HG03064 (cell line): ENCODE measurements around the gene RAB3A.
A peak's percentile ranks its signal among the peaks of the same experiment; 100 is the strongest.
"Not testable (repeated sequence)": the region's sequence is repeated elsewhere in the genome, so short reads cannot be mapped to it uniquely, and the experiment has no call there.

Experiments
- ATAC-seq: cut with Tn5 transposase; IDR thresholded peaks from one replicate; pipeline ENCODE4 v1.9.1; 2021; ENCODE audit warnings: low read depth; ENCODE audit not compliant: unreplicated experiment

The RAB3A gene

DNA sequence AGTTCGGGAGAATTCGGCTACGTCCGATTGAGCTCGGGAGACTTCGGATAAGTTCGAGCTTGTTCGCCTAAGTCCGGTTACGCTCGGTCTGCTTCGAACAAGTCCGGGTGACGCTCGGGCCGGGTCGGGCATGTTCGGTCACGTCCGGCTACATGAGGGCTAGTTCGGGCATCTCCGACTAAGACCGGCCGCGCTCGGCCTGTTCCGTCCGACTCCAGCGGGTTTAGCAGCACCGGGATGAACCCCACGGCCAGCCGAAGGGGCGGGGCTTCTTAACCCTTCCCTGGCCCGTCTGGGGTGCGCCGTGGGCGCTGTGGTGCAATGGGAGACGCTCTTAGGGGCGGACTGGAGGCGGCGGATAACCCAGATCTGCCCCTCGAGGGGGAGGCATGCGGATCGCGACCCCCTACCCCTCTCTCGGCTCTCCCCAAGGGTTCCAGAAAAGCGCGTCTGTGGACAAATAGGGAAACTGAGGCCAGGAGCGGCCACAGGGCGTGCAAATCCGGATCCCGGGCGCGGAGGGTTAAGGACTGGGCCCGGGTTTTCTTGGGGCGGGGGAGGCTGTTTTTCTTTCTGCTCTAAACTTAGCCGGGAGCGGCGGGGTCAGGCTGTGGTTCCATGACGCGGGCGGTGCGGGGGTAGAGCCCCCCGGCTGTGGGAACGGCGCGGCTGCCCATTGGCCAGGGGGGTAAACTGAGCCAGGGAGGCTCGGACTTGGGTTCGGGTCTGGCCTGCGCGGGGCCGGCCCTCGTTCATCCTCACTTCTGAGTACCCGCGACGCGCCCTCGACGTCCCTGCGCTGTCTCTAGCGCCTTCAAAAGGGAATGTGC, 20.9 kb upstream of the RAB3A start:
- ATAC-seq: peak; percentile 66

DNA sequence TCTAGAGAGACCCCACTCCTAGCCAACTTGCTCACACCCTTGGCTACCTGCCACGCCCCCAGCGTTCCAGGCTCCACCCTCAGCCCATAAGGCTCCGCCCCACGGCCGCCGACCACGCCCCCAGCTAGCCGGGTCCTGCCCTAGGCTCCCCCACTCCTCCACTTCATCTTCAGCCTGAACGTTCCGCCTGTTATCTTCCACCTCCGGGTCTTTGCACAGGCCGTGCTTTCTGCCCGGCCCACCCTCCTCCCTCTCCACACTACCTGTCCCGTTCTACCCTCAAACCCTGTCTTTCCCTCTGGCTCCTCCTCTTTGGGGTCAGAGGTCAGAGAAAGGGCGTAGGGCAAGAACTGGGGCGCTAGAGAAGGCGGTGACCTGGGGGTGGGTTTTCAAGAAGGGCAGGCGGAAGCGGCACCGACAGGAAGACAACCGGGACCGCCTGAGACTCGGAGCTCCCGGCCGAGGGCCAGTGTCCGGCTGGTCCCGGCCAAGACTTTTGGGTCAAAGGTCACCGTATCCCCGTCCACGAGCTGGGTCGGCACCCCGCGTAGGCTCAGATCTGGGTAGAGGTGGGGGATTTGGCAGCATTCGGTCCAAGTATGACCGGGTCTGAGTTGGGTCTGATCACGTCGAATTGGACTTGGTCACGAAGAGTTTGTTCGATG, 20.1 kb upstream of the RAB3A start:
- no peak for ATAC-seq

DNA sequence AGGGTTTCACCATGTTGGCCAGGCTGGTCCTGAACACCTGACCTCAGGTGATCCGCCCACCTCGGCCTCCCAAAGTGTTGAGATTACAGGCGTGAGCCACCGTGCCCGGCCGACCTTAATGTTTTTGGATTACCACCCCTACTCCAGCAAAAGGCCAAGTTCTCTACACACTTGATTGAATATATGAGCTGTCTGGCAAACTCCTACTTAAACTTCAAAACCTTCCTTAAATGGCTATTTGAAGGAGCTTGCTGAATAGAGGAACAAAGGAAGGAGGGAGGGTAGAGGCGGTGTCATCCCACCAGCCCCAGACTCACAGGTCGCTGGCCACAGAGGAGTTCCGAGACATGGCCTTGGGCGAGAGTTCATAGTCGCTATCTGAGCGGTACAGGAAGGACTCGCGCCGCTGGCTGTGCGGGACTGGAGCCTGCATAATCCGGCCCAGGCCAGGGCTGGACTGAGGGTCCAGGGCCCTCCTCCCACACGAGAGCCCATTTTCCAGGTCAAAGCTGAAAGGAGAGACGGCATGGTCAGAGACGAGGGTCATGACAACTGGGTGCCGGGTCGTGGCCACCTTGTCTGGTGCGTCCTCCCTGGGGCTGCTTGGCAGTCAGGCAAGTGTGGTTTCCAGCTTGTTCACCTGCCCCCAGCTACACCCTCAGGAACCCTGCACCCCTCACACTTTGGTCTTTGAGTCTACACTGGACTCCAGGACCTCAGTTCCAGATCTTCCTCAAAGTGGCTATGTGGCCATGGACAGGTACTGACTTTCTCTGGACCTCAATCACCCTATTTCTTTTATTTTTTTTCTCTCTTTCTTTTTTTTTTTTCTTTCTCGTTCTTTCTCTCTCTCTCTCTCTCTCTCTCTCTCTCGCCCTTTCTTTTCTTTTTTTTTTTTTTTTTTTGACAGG, 18.2 kb upstream of the RAB3A start:
- ATAC-seq: no peak

DNA sequence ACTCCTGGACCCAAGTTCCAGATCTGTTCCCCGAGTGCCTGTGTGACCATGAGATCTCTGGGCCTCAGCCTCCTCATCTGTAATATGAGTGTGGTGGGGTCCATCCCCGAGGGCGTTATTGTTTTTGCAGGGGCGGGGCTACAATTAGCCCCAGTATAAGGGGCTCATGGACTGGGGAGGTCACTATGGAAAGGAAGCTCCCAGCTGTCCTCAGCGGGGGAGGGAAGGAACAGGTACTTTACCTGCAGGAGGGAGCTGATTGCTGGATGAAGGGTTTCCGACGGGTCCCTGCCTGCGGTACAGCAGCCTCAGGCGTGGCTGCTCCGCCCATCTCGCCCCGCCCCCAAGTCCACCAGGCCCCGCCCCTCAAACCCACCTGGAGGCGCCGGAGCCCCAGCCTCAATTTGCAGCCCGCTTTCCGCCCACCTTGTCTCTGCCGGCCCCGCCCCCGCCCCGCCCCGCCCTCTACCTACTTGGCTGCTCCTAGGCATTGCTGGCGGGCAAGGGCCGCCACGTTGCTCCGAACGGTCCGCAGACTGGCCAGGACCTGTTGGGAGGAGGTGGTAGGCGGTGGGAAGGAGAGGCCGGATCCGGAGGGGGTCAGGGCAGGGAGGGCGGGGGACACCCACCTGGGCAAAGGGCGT, 16.9 kb upstream of the RAB3A start:
- ATAC-seq: no peak

DNA sequence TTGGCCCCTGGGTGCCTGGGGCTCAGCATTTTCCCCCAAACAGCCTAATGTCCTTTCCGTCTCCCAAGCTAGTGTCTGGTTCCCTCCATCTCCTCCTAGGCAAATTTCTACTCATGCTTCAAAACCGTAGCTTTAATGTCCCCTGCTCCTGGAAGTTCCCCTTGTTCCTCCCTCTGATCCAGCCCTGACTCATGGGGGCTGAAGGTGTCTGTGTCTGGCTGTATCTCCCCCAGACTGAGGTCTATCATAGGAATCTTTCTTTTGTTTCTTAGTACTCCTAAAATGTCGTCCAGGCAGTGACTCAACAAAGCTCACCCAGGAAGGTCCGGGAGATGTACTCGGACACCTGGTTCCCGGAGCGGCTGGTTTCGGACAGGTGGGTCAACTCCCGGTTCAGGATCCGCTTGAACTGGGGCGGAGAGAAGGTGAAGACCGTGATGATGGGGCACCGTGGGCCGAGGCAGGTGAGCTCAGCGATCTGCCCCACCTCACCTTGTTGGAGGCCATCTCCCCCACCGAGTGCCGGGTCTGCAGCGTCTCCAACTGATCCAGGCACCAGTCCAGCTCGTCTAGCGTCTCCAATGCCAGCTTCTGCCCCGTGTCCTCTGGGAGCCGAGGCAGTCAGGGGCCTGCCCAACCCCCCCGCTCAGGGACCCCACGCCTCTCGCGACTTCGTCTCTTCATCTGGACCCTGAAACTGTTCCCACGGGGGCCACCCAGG, 16.2 kb upstream of the RAB3A start:
- no peak for ATAC-seq

DNA sequence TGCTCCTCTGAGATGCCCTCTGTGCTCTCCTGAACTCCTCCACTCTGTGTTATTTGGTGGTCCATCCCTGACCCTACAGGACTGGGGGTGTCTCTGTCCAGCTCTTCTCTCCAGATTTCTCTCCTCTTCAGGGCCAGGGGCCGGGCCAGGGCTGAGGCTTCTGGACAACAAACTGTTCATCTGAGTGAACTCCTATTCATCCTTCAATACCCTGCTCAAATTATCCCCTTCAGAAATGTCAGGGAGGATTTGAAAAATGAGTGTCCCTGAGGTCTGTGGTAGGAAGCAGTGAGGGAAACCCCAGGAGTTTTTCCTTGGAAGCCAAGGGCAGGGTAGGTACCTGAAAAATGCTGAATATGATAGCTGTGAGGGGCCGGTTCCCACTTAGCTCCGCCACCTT, 14.8 kb upstream of the RAB3A start:
- ATAC-seq: no peak

DNA sequence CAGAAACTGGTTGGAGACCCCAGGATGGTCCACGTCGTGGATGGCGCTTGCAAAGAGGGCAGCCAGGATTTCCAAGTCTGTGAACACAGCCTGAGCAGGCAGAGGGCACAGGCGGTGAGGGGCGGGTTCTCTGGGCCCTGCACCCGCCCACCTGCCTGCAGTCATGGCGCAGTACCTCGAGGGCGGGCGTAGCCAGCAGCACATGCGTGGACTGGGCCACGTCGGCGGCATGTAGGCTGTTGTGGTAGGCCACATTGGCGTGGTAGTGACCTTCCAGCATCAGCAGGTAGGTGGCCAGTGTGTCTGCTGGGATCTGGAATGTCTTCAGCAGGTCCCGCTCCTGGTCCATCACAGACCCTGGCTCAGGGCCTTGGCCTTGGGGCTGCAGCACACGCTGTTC, 14.3 kb upstream of the RAB3A start:
- no peak for ATAC-seq

DNA sequence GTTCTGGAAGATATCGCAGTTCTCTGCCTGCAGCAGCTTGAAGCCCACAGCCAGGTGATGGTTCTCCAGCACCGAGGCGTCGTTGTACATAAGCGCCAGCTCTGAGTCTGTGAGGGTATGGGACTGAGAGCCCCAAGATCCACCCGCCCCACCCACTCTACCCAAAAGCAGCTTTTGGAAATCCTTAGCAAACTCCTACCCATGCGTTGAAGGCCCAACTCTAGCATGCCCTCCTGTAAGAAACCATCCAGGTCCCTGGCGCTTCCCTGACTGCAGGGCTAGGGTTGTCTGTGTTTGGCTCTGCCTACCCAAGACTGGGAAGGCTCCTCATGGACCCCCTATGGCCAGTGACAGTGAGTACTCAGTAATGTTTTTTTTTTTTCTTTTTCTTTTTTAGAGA, 12.9 kb upstream of the RAB3A start:
- ATAC-seq: no peak

DNA sequence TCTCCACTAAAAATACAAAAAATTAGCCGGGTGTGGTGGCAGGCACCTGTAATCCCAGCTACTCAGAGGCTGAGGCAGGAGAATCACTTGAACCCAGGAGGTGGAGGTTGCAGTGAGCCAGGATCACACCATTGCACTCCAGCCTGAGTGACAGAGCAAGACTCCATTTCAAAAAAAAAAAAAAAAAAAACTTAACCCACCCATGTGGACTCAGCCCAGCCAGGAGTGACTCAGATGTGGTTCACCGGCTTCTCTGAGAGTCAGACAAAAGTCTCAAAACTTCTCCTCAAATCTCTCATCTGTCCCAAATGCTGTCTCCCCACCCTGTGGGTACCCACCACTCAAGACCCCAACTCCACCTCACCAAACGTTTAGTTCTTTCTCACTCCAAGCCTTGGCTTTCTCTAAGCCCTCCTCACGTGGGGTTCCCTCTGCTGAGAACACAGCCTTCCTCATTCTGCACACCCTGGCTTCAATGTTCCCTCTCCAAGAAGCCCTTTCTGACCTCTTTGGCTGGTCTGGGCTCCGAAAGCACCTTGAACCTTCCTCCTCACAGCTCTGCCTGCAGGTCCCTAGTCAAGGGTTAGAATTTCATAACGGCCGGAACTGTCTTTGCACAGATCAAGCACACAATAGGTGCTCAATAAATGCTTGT, 11.1 kb upstream of the RAB3A start:
- ATAC-seq: no peak

DNA sequence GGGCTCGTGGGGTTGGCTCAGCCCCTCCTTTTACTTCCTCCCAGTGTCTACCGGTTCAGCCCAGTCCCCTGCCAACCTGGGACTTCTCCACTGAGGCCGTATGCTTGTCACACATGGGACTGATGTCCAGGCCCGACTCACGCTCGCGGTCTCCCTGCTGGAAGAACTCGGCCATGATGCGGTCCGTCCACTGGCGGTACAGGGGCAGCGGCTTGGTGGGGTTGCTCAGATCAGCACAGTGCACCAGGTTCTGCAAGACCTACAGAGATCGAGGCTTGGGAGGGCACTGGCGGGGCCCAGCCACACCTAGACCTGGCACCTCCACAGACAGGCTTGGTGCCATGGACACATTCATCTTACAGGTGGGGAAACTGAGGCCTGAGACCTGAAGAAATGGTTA, 7.8 kb upstream of the RAB3A start:
- ATAC-seq: no peak

DNA sequence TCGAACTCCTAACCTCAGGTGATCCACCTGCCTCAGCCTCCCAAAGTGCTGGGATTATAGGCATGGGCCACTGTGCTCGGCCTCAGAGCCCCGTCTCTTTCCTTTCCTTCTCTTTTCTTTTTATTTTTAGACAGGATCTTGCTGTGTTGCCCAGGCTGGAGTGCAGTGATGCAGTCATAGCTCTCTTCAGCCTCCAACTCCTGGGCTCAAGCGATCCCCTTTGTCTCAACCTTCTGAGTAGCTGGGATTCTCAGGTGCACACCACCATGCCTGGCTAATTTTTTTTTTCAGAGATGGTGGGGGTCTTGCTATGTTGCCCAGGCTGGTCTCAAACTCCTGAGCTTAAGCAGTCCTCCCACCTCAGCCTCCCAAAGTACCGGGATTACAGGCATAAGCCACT, 6.1 kb upstream of the RAB3A start:
- not testable (repeated sequence) for ATAC-seq

DNA sequence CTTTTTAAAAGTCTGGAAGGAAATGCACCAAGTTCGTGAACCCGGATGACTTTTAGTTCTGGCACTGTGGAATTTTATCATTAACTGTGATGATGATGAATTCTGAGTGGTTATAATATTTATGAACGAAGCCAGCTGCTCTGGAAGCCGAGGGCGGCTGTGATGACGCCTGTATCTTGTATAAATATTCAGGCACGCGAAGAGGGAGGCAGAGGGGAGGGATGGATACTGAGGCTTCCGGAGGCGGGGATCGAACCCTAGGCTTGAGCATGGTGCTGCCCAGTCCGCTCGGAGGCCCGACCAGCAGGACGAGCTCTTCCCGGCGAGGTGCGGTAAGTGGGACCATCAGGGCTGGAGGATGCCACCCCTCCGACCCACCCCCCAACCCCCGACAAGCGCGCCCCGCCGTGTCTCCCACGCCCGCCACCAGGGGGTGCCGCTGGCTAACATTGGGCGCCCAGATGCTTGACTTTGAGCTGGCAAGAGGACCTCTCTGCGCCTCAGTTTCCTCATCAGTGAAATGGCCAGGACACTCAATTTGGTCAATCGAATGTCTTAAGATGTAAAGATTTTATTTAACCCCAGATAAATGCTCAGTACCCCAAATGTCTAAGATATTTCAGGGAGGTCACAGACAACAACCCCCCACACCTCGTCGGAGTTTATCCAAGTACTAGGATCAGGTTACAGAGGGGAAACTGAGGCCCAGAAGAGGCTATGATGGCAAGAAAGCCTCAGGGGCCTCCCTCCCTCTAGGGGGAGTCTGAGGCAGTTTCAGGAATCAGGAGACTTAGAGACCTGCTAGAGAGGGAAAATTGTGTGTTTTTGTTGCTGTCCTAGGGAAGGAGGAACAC, 4.5 kb upstream of the RAB3A start:
- ATAC-seq: no peak

DNA sequence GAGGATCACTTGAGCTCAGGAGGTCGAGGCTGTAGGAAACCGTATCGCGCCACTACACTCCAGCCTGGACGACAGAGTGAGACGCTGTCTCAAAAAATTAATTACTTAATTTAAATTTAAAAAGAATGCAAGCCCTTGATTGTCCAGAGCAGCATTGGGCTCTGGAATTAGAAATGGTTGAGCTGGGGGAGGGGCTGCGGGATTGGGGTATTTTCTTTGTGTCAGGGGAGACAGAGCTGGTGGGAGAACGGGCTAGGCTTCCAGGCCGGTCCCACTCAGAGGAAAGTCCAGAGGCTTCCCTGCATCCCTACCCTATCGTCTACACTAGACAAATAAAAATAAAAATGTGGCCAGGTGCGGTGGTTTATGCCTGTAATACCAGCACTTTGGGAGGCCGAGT, 2.2 kb upstream of the RAB3A start:
- ATAC-seq: no peak

DNA sequence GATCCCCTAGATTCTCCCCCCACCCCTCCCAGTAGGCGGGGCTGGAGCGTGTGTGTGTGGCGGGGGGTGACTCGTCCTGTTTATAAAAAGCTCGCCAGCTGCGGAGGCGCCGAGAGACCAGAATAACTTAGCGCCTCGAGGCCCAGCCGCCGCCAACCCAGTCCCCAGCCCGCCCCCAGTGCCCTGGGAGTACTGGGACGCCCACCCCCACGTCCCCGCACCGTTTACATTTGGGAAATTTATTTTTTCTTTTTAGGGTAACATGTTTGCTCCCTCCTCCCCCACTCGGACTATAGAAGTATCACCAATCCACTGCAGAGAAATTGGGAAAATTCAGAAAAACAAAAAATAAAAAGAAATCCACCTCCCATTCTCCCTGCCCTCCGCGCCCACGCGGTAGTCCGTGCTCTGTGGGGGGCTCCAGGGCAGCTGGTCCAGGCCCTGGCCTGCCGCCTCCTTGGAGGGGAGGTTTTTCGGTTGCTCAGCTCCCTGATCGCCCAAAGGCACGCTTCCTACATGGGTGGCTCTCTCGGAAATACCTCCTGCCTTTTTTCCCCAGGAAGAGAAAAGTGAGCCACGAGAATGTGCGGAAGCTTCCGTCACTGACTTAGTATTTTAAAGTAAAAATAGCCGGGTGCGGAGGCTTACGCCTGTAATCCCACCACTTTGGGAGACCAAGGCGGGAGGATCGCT, 1.5 kb upstream of the RAB3A start:
- ATAC-seq: no peak

DNA sequence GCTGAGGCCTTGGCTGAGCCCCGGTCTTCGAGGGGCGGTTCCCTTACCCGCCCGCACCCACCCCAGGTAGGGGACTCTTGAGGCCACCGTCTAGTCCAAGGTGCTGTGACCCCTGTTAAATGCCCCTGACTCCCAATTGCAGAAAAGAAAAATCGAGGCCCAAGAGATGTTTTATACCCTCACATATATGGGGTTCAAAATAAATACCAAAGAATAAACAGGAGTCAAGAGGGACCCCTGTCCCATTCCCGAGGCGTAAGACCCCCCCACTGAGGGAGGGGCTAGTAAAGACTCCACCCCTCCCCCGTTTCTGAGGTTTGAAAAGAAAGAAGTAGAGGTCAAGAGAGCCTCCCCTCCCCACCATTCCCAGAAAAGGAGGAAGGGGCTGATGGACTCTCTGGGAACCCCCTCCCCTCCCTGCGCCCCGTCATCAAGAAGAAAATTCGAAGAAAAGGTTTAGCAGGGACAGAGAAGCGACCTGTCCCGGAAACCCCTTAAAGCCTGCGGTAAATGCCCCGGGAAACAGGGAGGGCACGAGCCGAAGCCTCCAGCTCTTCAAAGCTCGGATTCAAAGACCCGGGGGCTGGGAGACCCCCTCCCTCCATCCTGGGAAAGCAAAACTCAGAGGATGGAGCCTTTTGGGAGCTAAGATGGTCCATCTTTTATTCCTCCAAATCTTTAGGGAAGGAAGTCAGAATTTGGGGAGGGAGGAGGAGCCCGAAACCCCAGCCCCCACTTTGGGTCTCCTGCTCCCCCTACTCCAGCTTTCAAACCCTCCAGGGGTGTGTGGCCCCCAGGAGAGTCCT, 755 bp upstream of the RAB3A start:
- ATAC-seq: peak; percentile 11

DNA sequence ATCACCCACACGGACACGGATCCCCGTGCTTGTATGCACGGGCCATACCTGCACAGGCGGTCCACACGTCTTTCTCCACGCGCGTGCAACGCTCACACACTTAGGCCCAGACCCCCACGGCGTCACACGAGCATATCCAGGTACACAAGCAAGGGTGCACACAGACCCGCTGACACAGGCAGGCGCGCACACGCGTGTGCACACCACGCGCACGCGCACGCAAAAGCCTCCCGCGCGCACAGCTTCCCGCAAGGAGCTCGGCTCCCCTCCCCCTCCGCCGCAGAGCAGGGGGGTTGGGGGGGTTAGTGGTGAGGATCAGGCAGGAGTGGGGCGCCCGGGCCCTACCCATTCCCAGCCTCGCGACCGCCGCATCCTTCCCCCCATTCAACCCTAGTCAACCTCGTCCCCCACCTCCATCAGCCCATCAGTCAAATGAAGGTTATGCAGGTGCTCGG, 407 bp downstream of the RAB3A start:
- ATAC-seq: peak; percentile 4

DNA sequence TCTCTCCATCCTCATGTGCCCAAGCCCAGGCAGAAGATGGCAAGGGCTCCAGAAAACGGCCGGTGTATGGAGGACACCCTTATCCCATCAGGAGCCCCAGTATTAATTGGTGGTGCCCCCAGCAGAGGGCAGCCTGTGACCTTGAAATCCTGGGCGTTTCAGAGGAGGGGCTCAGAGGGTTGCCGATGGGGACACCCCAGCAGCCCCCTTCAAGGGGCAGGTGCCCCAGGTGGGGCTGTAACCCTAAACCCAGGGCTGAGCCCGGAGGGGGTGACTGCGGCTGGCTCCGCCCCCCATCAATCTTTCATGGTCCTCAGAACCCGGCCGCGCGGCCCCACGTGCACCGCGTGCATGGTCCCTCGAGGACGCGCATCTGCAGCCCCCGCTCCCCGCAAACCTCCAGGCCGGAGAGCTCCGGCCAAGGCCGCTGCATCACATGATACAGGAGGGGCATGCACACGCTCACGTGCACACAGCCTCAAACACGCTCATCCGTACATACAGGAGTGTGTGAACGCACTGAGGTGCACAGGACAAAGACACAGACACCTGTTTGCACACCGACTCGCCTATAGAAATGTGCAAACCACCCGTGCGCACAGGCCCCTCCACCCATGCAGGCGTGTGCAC, 949 bp downstream of the RAB3A start:
- ATAC-seq: no peak
